Testis (tissue), 3 donors: ENCODE measurements around the gene TGFBR3. TPM values are rescaled to one million over a fixed set of nuclear protein-coding genes. Genes with fewer than 3 reads are reported as not detected.

Source experiments
- DNase-seq: peaks from one replicate; pipeline ENCODE4 v3.0.0-alpha.2; 2019
- H3K27ac ChIP-seq, 2 donors: fragments of 200-600 bp; sonication (generic); one replicate each; pipeline ENCODE4 v1.5.1; 2019
- H3K27me3 ChIP-seq: fragments of 200-600 bp; sonication (generic); one replicate; pipeline ENCODE4 v1.5.1; 2019
- H3K36me3 ChIP-seq: fragments of 200-600 bp; sonication (generic); one replicate; pipeline ENCODE4 v1.5.1; 2017; ENCODE audit warnings: low read depth; ENCODE audit errors: missing control alignments
- H3K4me1 ChIP-seq: fragments of 200-600 bp; sonication (generic); one replicate; pipeline ENCODE4 v1.5.1; 2019
- H3K4me3 ChIP-seq, 2 donors: fragments of 200-600 bp; sonication (generic); one replicate each; pipeline ENCODE4 v1.5.1; 2017 to 2019
- H3K9me3 ChIP-seq: fragments of 200-600 bp; sonication (generic); one replicate; pipeline ENCODE4 v1.5.1; 2017
- POLR2A ChIP-seq: fragments of 450-650 bp; IDR thresholded peaks from one replicate; pipeline ENCODE4 v1.6.1; 2017; ENCODE audit warnings: antibody characterized with exemption, mild to moderate bottlenecking, moderate library complexity
- WGBS, 2 donors: methylation state at CpG; one replicate each; pipeline ENCODE4 v1.1.5; 2018; 5-methylcytosine and 5-hydroxymethylcytosine counted together
- intact Hi-C: fragments of 100-400 bp; cut with DNase I; formaldehyde crosslinking; loops from one replicate; pipeline ENCODE4 v1.15.1; 2023; ENCODE audit warnings: low total_unique reads
- polyA plus RNA-seq: library from polyadenylated mRNA; stranded (reverse); fragments of 350-450 nt; fragmentation: Illumina TruSeq; extraction: RNeasy Lipid Tissue Mini Kit (QIAGEN cat#74804); gene quantifications from one replicate; pipeline ENCODE4 v1.2.3, GENCODE V29; 2014; ENCODE audit warnings: low read depth, low replicate concordance; ENCODE audit not compliant: insufficient read depth
- total RNA-seq, 2 donors: library from RNA; depleted of rRNA; stranded (reverse); fragments of >200 nt; gene quantifications; one replicate each; pipeline ENCODE4 v1.2.3, GENCODE V29; 2016
- TF ChIP-seq, protein P1 (sequence below), 3 experiments: fragments of 450-650 bp in 2 of 3; fragments of 200-600 bp in 1 of 3; sonication (generic) in 1 of 3; IDR thresholded peaks; one replicate each; pipeline ENCODE4 v1.5.1; 2016 to 2019; ENCODE audit warnings: antibody characterized with exemption in 3 of 3, mild to moderate bottlenecking in 2 of 3, moderate library complexity in 1 of 3

The TGFBR3 gene
- total and polyA plus RNA-seq, 3 donors from 2014 or later, result 24.0 to 37.2 (median 34.7) TPM

DNA sequence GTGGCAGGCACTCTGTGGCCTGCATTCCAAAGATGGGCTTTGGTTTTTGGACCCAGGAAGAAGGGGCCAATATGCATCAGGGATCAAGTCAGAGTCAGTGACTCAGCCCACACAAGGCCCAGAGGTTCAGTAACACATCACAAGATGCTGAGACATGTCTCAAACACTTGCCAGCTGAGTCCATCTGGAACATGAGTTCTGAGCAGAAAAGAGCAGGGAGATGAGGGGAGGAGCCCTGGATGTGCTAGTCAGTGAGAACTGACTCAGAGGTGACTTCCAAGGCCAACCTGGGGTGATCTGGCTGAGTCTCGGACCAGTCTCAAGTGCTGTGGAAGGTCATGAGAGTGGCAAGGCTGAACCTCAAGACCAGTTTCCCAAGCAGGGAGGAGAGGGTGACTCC lies 235.2 kb downstream of the TGFBR3 start:
- Histone ChIP-seq H3K4me3 (no peak overlapping the region), H3K36me3 (no peaks in the 10 kb centered on the region), H3K27me3 (no peaks in the 10 kb centered on the region), H3K27ac (peak overlapping the region; percentile 66 to 80), H3K9me3 (no peaks in the 10 kb centered on the region), H3K4me1 (peaks cover 19% of the 10 kb centered on the region)
- intact Hi-C loops, result no loop called here
- TF ChIP-seq POLR2A, result no peak
- TF ChIP-seq, protein P1, sequence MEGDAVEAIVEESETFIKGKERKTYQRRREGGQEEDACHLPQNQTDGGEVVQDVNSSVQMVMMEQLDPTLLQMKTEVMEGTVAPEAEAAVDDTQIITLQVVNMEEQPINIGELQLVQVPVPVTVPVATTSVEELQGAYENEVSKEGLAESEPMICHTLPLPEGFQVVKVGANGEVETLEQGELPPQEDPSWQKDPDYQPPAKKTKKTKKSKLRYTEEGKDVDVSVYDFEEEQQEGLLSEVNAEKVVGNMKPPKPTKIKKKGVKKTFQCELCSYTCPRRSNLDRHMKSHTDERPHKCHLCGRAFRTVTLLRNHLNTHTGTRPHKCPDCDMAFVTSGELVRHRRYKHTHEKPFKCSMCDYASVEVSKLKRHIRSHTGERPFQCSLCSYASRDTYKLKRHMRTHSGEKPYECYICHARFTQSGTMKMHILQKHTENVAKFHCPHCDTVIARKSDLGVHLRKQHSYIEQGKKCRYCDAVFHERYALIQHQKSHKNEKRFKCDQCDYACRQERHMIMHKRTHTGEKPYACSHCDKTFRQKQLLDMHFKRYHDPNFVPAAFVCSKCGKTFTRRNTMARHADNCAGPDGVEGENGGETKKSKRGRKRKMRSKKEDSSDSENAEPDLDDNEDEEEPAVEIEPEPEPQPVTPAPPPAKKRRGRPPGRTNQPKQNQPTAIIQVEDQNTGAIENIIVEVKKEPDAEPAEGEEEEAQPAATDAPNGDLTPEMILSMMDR (IDR thresholded peaks at IDR 0.05), result no peak
- peak; percentile 84 for DNase-seq
- WGBS, 2 donors, result 20 to 33% methylated on average over 1 of the region's 1 CpG

DNA sequence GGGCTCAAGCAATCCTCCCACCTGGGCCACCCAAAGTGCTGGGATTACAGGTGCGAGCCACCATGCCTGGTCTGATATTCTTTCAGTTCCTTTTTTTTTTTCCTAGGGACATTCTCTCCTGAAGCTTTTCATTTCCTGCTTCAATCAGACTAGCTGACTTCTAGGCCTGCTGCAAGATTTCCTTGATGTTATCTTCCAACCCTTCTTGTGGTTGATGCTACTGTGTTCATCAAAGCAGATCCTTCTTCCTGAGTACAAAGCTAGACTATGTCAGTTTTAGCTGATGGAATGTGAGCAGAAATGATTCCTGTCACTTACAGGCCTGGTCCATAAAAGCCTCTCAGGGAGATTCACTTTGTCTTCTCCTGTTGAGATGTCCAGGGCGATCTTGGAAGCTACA lies 238.9 kb downstream of the TGFBR3 start:
- no peak overlapping the region for H3K4me3 ChIP-seq

DNA sequence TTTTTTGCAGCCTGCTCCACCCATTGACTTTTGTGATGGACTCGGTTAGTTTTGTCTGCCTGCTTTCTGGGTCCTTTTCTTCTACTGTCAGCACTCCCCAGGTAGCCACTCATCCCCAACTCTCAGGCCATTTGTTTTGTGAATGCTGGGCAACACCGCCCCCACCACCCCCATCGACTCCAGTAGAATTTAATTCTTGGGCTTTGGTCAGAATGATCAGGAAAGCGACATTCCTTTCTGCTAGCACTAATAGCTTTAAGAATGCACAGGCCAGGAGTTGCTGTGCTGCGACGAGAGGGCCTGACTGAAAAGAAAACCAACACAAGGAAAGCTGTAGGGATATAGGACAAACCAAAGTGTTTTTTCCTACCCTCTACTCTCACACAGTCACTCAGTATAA lies 240.9 kb downstream of the TGFBR3 start:
- 78 to 79% methylated on average over 6 of the region's 6 CpGs for WGBS, 2 donors
- Histone ChIP-seq H3K36me3 (no peaks in the 10 kb centered on the region), H3K4me3 (no peak overlapping the region), H3K4me1 (no peaks in the 10 kb centered on the region), H3K27me3 (no peaks in the 10 kb centered on the region), H3K9me3 (no peaks in the 10 kb centered on the region), H3K27ac (no peak overlapping the region)
- no peak for DNase-seq
- TF ChIP-seq, protein P1 (IDR thresholded peaks at IDR 0.05), result no peak
- no peak for TF ChIP-seq POLR2A
- intact Hi-C loops, result no loop called here

More for the DNA sequence above, 238.9 kb downstream of the TGFBR3 start:
- Histone ChIP-seq H3K4me1 (peaks cover 18% of the 10 kb centered on the region), H3K27me3 (no peaks in the 10 kb centered on the region), H3K9me3 (no peaks in the 10 kb centered on the region), H3K36me3 (no peaks in the 10 kb centered on the region), H3K27ac (no peak overlapping the region)
- TF ChIP-seq, protein P1 (IDR thresholded peaks at IDR 0.05), result no peak
- no peak for TF ChIP-seq POLR2A
- DNase-seq, result no peak
- intact Hi-C loops, result no loop called here
- WGBS, 2 donors, result 92 to 97% methylated on average over 2 of the region's 2 CpGs

DNA sequence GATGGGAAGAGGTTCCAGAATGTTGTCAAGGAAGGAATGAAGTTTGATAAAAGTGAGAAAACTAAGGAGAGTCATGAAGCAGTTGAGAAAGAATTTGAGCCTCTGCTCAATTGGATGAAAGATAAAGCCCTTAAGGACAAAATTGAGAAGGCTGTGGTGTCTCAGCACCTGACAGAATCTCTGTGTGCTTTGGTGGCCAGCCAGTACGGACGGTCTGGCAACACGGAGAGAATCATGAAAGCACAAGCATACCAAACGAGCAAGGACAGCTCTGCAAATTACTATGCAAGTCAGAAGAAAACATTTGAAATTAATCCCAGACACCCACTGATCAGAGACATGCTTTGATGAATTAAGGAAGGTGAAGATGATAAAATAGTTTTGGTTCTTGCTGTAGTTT lies 242.5 kb downstream of the TGFBR3 start:
- peak; percentile 58 for DNase-seq

More for the DNA sequence above, 242.5 kb downstream of the TGFBR3 start:
- intact Hi-C loops, result no loop called here
- Histone ChIP-seq H3K27me3 (no peaks in the 10 kb centered on the region), H3K9me3 (no peaks in the 10 kb centered on the region), H3K4me1 (no peaks in the 10 kb centered on the region), H3K36me3 (no peaks in the 10 kb centered on the region), H3K27ac (no peak overlapping the region), H3K4me3 (no peak overlapping the region)
- no peak for TF ChIP-seq POLR2A
- TF ChIP-seq, protein P1 (IDR thresholded peaks at IDR 0.05), result no peak
- 56 to 61% methylated on average over 4 of the region's 4 CpGs for WGBS, 2 donors
